Measurements from ENCODE around the gene C11orf86. TPM values are rescaled to one million over a fixed set of nuclear protein-coding genes. Genes with fewer than 3 reads are reported as not detected.
"Not testable (repeated sequence)": the region's sequence is repeated elsewhere in the genome, so short reads cannot be mapped to it uniquely, and the experiment has no call there.

Gene C11orf86
- total RNA-seq, 1 donor from 2014 or later = not detected

DNA sequence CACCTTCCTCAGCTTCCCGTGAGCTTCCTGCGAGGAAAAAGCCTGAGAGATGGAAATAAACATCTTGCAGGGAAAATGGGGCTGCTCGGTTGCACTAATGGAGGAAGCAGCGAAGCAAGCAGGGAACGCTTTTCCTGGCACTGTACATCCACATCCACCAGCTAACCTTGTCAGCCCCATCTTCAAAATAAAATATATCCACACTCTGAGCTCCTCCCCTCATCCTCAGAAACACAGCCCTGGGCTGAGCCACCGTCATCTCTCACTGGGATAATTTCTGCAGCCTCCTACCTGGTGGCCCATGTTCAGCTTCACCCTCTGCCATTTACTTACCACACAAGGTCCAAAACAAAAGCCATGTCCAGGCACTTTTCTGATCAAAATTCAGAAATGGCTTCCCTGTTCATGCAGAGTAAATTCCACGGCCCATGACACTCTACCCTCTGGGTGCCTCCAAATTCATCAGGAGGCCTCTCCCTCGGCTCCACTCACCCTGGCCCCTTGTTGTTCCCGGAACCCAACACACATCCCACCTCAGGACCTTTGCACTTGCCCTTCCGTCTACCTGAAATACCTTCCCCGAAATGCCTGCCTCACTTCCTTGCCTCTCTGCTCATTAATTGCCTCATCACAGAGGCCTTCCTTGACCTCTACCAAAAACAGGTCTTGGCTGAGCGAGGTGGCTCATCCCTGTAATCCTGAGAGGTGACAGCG is 13.0 kb downstream of the C11orf86 start:
- Mint-ChIP-seq H3K4me1 (ENCODE audit: low read depth, unreplicated experiment) (peaks cover 10% of the 10 kb centered on the region), H3K27me3 (ENCODE audit: unreplicated experiment) (peaks cover 19% of the 10 kb centered on the region), H3K27ac (ENCODE audit: unreplicated experiment) (peak overlapping the region; percentile 67), H3K4me3 (ENCODE audit: unreplicated experiment) (peak overlapping the region; percentile 49), H3K9me3 (ENCODE audit: unreplicated experiment) (peaks cover 5% of the 10 kb centered on the region), H3K36me3 (ENCODE audit: unreplicated experiment) (no peaks in the 10 kb centered on the region)
- no peak for DNase-seq
- TF ChIP-seq, protein P1, sequence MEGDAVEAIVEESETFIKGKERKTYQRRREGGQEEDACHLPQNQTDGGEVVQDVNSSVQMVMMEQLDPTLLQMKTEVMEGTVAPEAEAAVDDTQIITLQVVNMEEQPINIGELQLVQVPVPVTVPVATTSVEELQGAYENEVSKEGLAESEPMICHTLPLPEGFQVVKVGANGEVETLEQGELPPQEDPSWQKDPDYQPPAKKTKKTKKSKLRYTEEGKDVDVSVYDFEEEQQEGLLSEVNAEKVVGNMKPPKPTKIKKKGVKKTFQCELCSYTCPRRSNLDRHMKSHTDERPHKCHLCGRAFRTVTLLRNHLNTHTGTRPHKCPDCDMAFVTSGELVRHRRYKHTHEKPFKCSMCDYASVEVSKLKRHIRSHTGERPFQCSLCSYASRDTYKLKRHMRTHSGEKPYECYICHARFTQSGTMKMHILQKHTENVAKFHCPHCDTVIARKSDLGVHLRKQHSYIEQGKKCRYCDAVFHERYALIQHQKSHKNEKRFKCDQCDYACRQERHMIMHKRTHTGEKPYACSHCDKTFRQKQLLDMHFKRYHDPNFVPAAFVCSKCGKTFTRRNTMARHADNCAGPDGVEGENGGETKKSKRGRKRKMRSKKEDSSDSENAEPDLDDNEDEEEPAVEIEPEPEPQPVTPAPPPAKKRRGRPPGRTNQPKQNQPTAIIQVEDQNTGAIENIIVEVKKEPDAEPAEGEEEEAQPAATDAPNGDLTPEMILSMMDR (IDR thresholded peaks at IDR 0.05; ENCODE audit: partially characterized antibody, unreplicated experiment) = no peak

DNA sequence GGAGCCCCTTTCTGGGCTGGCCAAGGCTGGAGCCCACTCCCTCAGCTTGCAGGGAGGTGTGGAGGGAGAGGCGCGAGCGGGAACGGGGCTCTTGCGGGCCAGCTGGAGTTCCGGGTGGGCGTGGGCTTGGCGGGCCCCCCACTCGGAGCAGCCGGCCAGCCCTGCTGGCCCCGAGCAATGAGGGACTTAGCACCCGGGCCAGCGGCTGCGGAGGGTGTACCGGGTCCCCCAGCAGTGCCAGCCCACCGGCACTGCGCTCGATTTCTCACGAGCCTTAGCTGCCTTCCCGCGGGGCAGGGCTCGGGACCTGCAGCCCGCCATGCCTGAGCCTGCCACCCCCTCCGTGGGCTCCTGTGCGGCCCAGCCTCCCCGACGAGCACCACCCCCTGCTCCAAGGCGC is 13.6 kb downstream of the C11orf86 start:
- H3K27me3 Mint-ChIP-seq (ENCODE audit: unreplicated experiment) = peaks cover 17% of the 10 kb centered on the region
- H3K36me3 Mint-ChIP-seq (ENCODE audit: unreplicated experiment) = not testable (repeated sequence)

DNA sequence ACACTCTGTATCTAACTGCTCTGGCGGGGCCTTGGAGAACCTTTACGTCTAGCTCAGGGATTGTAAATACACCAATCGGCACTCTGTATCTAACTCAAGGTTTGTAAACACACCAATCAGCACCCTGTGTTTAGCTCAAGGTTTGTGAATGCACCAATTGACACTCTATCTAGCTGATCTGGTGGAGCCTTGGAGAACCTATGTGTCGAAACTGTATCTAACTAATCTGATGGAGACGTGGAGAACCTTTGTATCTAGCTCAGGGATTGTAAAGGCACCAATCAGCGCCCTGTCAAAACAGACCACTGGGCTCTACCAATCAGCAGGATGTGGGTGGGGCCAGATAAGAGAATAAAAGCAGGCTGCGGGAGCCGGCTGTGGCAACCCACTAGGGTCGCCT is 14.3 kb downstream of the C11orf86 start:
- Mint-ChIP-seq H3K4me1 (ENCODE audit: low read depth, unreplicated experiment) (peaks cover 10% of the 10 kb centered on the region), H3K27me3 (ENCODE audit: unreplicated experiment) (peaks cover 17% of the 10 kb centered on the region)

More for the DNA sequence above, 13.6 kb downstream of the C11orf86 start:
- not testable (repeated sequence) for H3K27ac Mint-ChIP-seq (ENCODE audit: unreplicated experiment); H3K9me3 Mint-ChIP-seq (ENCODE audit: unreplicated experiment); DNase-seq; H3K4me3 Mint-ChIP-seq (ENCODE audit: unreplicated experiment)
- H3K4me1 Mint-ChIP-seq (ENCODE audit: low read depth, unreplicated experiment) = peaks cover 10% of the 10 kb centered on the region

GRCh38 chr11:66992041-66992440 is 16.9 kb downstream of the C11orf86 start:
- TF ChIP-seq, protein P1 (IDR thresholded peaks at IDR 0.05; ENCODE audit: partially characterized antibody, unreplicated experiment) = no peak
- peaks cover 13% of the 10 kb centered on the region for H3K27me3 Mint-ChIP-seq (ENCODE audit: unreplicated experiment)
- H3K27ac Mint-ChIP-seq (ENCODE audit: unreplicated experiment) = no peak overlapping the region
- peaks cover 6% of the 10 kb centered on the region for H3K9me3 Mint-ChIP-seq (ENCODE audit: unreplicated experiment)
- no peak overlapping the region for H3K4me3 Mint-ChIP-seq (ENCODE audit: unreplicated experiment)
- no peak for DNase-seq
- H3K36me3 Mint-ChIP-seq (ENCODE audit: unreplicated experiment) = no peaks in the 10 kb centered on the region
- H3K4me1 Mint-ChIP-seq (ENCODE audit: low read depth, unreplicated experiment) = peaks cover 14% of the 10 kb centered on the region

More for the DNA sequence above, 14.3 kb downstream of the C11orf86 start:
- H3K36me3 Mint-ChIP-seq (ENCODE audit: unreplicated experiment); H3K27ac Mint-ChIP-seq (ENCODE audit: unreplicated experiment); H3K4me3 Mint-ChIP-seq (ENCODE audit: unreplicated experiment); H3K9me3 Mint-ChIP-seq (ENCODE audit: unreplicated experiment); DNase-seq: not testable (repeated sequence)

DNA sequence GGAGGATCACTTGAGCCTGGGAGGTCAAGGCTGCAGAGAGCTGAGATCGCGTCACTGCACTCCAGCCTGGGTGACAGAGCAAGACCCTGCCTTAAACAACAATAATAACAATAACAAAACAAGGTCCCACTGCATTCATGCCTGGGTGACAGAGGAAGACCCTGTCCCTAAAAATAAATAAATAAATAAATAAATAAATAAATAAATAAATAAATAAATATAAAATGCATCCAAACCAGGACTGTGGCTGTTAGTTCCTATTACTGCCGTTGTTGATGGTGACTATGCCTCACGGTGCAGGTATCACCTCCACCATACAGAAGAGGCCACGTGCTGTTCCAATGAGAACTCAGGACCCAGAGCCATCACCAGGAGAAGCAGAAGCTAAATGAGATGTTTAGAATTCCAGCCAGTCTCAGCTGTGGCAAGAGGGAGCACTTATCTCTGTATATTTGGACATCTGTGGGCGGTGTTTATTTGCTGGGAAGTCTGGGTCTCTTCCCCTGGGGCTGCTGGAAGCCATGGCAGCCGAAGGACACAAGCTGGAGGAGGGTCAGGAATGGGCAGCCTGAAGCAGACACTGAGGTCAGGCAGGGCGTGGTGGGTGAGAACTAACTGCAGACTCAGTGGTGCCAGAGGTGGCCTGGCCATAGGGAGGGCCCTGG is 21.6 kb downstream of the C11orf86 start:
- Mint-ChIP-seq H3K27ac (ENCODE audit: unreplicated experiment) (peak overlapping the region; percentile 63), H3K4me3 (ENCODE audit: unreplicated experiment) (peak overlapping the region; percentile 35), H3K27me3 (ENCODE audit: unreplicated experiment) (peaks cover 3% of the 10 kb centered on the region), H3K4me1 (ENCODE audit: low read depth, unreplicated experiment) (peaks cover 8% of the 10 kb centered on the region), H3K9me3 (ENCODE audit: unreplicated experiment) (peaks cover 3% of the 10 kb centered on the region), H3K36me3 (ENCODE audit: unreplicated experiment) (no peaks in the 10 kb centered on the region)
- peak; percentile 49 for DNase-seq
- TF ChIP-seq, protein P1 (IDR thresholded peaks at IDR 0.05; ENCODE audit: partially characterized antibody, unreplicated experiment) = no peak

DNA sequence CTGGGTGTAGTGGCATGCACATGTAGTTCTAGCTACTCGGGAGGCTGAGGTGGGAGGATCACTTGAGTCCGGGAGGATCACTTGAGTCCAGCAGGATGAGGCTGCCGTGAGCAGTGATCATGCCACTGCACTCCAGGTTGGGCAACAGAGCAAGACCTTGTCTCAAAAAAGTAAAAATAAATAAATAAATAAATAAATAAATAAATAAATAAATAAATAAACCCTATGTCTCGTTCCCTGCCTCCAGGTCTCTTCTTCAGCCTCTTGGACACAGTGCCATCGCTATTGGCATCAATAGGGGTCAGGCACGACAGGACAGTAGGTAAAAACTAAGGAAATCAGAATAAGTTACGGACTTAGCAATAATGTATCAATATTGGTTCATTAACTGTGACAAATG is 24.5 kb downstream of the C11orf86 start:
- H3K36me3 Mint-ChIP-seq (ENCODE audit: unreplicated experiment) = no peaks in the 10 kb centered on the region
- no peak overlapping the region for H3K4me3 Mint-ChIP-seq (ENCODE audit: unreplicated experiment)
- H3K27ac Mint-ChIP-seq (ENCODE audit: unreplicated experiment) = no peak overlapping the region
- TF ChIP-seq, protein P1 (IDR thresholded peaks at IDR 0.05; ENCODE audit: partially characterized antibody, unreplicated experiment) = no peak
- peaks cover 1% of the 10 kb centered on the region for H3K27me3 Mint-ChIP-seq (ENCODE audit: unreplicated experiment)
- peaks cover 12% of the 10 kb centered on the region for H3K4me1 Mint-ChIP-seq (ENCODE audit: low read depth, unreplicated experiment)
- H3K9me3 Mint-ChIP-seq (ENCODE audit: unreplicated experiment) = peaks cover 3% of the 10 kb centered on the region
- DNase-seq = no peak
